Measurements from ENCODE around the gene HK2.

The HK2 gene

GRCh38 chr2:74814102-74814501 is 19.8 kb upstream of the HK2 start:
- no peak for TF ChIP-seq CTCF (IDR thresholded peaks at IDR 0.05; ENCODE audit: low read depth, low read length, missing control alignments)
- DNase-seq (ENCODE audit: low read depth), result no peak
- no peak overlapping the region for H3K4me3 ChIP-seq (ENCODE audit: low read depth, low read length)

- no peak overlapping the region for H3K4me3 ChIP-seq (ENCODE audit: low read depth, low read length)
Measured at GRCh38 chr2:74815941-74816340, 18.0 kb upstream of the HK2 start.

GRCh38 chr2:74816540-74817303 is 17.2 kb upstream of the HK2 start:
- H3K4me3 ChIP-seq (ENCODE audit: low read depth, low read length), result no peak overlapping the region
- DNase-seq (ENCODE audit: low read depth), result no peak
- no peak for TF ChIP-seq CTCF (IDR thresholded peaks at IDR 0.05; ENCODE audit: low read depth, low read length, missing control alignments)

More at GRCh38 chr2:74815941-74816340, 18.0 kb upstream of the HK2 start:
- no peak for DNase-seq (ENCODE audit: low read depth)
- TF ChIP-seq CTCF (IDR thresholded peaks at IDR 0.05; ENCODE audit: low read depth, low read length, missing control alignments), result no peak

- TF ChIP-seq CTCF (IDR thresholded peaks at IDR 0.05; ENCODE audit: low read depth, low read length, missing control alignments), result no peak
- DNase-seq (ENCODE audit: low read depth), result no peak
- H3K4me3 ChIP-seq (ENCODE audit: low read depth, low read length), result no peak overlapping the region
Measured at GRCh38 chr2:74817304-74817675, 16.6 kb upstream of the HK2 start.

- H3K4me3 ChIP-seq (ENCODE audit: low read depth, low read length), result no peak overlapping the region
- TF ChIP-seq CTCF (IDR thresholded peaks at IDR 0.05; ENCODE audit: low read depth, low read length, missing control alignments), result no peak
- no peak for DNase-seq (ENCODE audit: low read depth)
Measured at GRCh38 chr2:74819702-74820101, 14.2 kb upstream of the HK2 start.

GRCh38 chr2:74821177-74822126 is 12.5 kb upstream of the HK2 start:
- DNase-seq (ENCODE audit: low read depth), result no peak
- TF ChIP-seq CTCF (IDR thresholded peaks at IDR 0.05; ENCODE audit: low read depth, low read length, missing control alignments), result no peak
- no peak overlapping the region for H3K4me3 ChIP-seq (ENCODE audit: low read depth, low read length)
